ENCODE measurements around the gene OR1M1.

- no peak for TF ChIP-seq EZH2 (IDR thresholded peaks at IDR 0.05; ENCODE audit: low read length, unreplicated experiment)
- no peak for TF ChIP-seq CTCF (conservative IDR thresholded peaks at IDR 0.05; ENCODE audit: low read depth, low read length)
- TF ChIP-seq EZH2phosphoT487 (IDR thresholded peaks at IDR 0.05; ENCODE audit: borderline replicate concordance, low read length), result no peak
Measured at GRCh38 chr19:9128171-9128570, 41.3 kb downstream of the OR1M1 start.

Measured in PC-3 (cell line).